ENCODE data around the gene SEC61B.

The SEC61B gene

DNA sequence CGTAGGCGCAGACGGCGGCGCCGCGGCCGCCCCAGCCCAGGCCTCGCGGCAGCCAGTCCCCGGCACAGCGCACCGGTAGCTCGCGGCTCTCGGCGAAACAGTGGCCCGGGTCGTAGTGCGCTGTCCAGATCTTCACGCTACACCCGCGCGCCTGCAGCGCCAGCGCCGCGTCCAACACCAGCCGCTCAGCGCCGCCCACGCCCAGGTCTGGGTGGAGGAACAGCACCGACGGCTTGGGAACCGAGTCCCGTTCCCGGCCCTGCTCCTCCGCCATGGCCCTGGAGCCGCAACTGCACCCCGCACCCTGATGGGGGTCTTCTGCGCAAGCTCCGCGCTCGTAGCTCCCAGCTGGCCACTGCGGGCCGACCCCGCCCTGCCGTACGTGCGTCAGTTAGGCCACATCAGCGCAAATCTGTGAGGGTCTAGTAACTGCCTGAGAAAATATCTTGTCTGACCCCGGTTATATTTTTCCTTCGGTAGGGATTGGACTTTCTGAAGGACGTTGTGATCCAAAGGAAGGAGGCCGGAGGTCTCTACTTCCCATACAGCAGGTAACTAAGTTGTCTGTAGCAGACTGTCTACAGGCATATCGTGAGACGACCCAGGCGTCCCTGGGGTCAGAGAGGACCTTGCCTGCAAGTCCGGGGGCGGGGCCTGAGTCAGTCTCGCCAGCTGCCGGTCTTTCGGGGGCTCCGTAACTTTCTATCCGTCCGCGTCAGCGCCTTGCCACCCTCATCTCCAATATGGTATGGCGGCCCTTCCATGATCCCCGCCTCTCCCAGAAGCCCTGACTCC, at the start of gene SEC61B, which contains the start of gene ALG2:
Gene SEC61B (plus strand): TSS at position 662 of the 795 bp plus-strand sequence. CDS start 82 bp downstream, at position 744.
Gene ALG2 (minus strand): TSS at position 322 of the 795 bp plus-strand sequence. CDS start 48 bp downstream, at position 274.
- DNase-seq, result peak; percentile 95

- DNase-seq, result no peak
These were observed 48.2 kb upstream of the SEC61B start for GRCh38 chr9:99173570-99174504.

GRCh38 chr9:99176527-99177013, 45.5 kb upstream of the SEC61B start:
- no peak for DNase-seq

DNA sequence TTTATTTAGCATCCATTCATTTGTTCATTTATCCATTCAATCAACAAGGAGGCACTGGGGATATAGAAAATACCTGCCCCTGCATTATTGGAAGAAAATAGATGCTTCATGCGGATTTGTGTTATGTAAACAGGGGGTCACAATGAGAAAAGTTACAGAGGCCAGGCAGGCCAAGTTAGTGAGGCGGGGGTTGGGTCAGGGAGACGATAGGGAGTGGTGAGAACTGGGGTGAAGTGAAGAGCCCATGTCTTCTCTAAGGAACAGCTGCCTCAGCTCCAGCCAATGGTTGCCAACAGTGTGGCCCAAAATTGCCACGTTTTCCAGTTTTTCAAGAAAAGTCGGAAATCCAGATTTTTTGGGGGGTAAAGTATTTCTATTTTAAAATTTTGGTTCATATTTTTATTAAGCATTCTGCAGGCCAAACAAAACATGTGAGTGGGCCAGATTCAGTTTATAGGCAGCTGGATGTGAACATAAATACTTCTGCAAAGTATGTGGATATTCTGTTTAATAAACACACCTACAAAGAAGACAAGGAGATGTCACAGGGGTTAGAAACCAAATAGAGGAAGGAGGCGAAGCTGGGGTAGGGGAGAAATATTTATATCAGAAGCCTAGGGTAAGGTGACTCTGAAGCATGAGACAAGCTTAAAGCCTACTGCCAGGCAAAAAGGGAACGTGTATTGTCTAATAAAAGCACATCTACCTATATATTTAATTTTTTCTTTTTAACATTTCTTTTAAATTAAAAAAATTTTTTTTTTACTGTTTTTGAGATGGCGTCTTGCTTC, 44.3 kb upstream of the SEC61B start:
- DNase-seq, result no peak

- DNase-seq, result no peak
These were observed 42.9 kb upstream of the SEC61B start for GRCh38 chr9:99178912-99179872.

DNA sequence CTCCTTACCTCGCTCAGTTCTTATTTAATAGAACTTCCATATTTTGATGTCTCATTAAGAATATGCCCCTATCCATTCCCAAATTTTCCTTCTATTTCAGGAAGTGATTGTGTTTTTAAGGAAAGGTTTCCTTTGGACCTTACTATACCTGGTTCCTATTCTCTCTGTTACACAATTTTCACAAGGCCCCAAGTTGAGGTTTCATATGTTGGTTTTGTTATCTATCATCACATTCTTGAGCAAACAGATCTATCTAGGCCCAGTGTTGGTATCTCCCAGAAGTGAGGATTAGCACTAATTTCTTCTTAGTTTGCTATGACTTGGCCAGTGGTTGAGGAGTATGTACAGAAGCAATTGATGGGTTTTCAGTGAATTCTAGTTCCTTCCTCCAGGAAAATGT, 41.9 kb upstream of the SEC61B start:
- DNase-seq, result no peak

DNA sequence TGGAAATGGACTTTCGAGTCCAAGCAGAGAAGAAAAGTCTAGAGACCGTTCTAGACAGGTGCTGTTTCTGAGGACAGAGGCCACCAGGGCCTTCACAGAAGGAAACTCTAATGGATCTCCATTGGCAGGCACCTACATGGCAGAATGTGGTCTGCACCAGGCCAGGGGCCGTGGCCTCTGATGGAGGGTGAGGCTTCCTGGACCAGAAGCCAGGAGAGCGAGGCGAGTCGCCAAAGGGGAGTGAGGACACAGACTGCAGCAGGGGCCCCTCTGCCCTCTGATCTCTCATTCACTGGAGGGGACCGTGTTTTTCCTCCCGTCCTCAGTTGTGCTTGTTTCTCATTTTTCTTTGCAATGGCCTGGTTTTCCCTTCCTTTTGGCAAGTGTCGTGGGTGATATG, 41.4 kb upstream of the SEC61B start:
- no peak for DNase-seq

GRCh38 chr9:99181206-99181605, 40.9 kb upstream of the SEC61B start:
- no peak for DNase-seq

DNA sequence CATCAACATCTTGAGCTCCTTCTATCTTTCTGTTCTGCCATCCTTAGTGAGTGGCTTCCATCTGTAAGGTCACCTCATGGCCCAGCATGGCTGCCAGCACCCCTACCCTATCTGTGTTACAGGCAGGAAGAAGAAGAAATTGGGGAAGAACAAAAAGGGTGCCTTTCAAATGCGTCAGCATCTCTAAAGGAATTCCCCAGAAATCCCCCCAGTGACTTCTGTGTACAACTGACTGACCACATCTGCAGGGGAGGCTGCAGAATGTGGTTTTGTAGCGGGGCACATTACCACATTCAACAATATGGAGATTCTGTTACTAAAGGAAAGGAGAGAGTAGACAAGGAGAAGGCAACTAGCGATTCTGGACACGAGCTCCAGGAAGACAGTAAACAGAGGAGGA, 40.5 kb upstream of the SEC61B start:
- DNase-seq, result peak; percentile 65

DNA sequence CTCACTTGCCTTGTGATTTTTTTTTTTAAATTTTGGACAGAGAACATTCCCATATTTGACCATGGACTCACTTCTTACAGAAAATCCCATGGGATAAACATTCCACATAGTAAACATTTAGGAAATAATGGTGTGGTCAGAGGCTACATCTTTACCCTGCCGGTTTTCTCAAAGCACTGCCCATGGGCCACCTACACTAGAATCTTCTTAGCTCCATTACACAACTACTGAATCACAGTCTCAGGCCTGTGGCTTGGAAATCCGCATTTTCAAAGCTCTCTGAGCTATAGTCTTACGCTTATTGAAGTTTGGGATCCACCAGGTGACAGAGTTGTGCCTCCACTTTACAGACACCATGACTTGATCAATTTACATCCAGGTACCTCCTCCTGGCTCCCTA, 39.7 kb upstream of the SEC61B start:
- DNase-seq, result peak; percentile 24

GRCh38 chr9:99183616-99184015, 38.5 kb upstream of the SEC61B start:
- no peak for DNase-seq

DNA sequence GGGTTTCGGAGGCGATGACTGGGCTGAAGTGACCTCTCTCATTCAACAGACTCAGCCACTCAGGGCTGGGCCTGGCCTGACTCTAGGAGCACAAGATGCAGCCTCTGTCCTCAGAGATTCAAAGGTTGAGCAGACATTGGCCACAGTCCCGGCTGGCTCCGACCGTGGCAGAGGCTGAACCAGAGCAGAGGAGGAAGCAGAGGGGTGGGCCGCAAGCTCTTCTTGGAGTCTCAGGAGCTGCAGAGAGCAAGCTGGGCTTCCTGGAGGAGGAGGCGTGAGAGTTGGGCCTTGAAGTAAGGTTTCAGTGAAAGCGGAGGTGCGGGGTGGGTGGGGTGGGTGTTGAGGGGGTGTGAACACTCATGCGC, 38.0 kb upstream of the SEC61B start:
- DNase-seq, result no peak

GRCh38 chr9:99184475-99185347, 37.4 kb upstream of the SEC61B start:
- peak; percentile 96 for DNase-seq

GRCh38 chr9:99185348-99185632, 36.8 kb upstream of the SEC61B start:
- no peak for DNase-seq

GRCh38 chr9:99185934-99186333, 36.1 kb upstream of the SEC61B start:
- DNase-seq, result no peak

- no peak for DNase-seq
These were observed 34.8 kb upstream of the SEC61B start for GRCh38 chr9:99187311-99187710.

GRCh38 chr9:99189186-99189585, 32.9 kb upstream of the SEC61B start:
- no peak for DNase-seq

- no peak for DNase-seq
These were observed 32.0 kb upstream of the SEC61B start for GRCh38 chr9:99189887-99190596.

- DNase-seq, result no peak
These were observed 31.3 kb upstream of the SEC61B start for GRCh38 chr9:99190597-99191283.
